Caco-2 (cell line): ENCODE measurements around the gene PACS2. TPM values are rescaled to one million over a fixed set of nuclear protein-coding genes. Genes with fewer than 3 reads are reported as not detected.

Experiments used
- BruUV-seq: library from RNA; stranded (reverse); fragments of 400-500 nt; replicated peaks from 2 replicates; lab custom pipeline; 2021; lab: Mats Ljungman, UMichigan
- CTCF ChIA-PET: fragments of 300-600 bp; sonication (Branson Sonifier 250); formaldehyde crosslinking; loops from one replicate; lab custom pipeline; 2022; ENCODE audit warnings: antibody characterized with exemption; lab: Charles Lee
- POLR2A ChIA-PET: fragments of 300-600 bp; sonication (Branson Sonifier 250); formaldehyde crosslinking; loops from one replicate; lab custom pipeline; 2022; ENCODE audit warnings: antibody characterized with exemption; lab: Charles Lee
- DNase-seq, 2 experiments: peaks; one replicate each; pipeline versions ENCODE4 v3.0.0 to v3.0.0-alpha.2; 2020 to 2022
- H3K27me3 ChIP-seq: replicated peaks from 2 replicates; pipeline ENCODE4 v1.6.0; 2011; ENCODE audit warnings: low read length; ENCODE audit not compliant: control insufficient read depth, insufficient read depth
- H3K36me3 ChIP-seq: 2 replicates; pipeline ENCODE4 v1.5.1; 2011; ENCODE audit warnings: low read length; ENCODE audit not compliant: control insufficient read depth, insufficient read depth
- H3K4me1 ChIP-seq: fragments of 250-450 bp; sonication (Bioruptor Pico); 2 replicates; pipeline ENCODE4 v1.5.1; 2020; ENCODE audit warnings: mild to moderate bottlenecking
- H3K4me3 ChIP-seq: 2 replicates; pipeline ENCODE4 v1.5.1; 2011; ENCODE audit warnings: low read depth, mild to moderate bottlenecking, control low read depth, low read length
- H3K9me3 ChIP-seq: fragments of 250-450 bp; sonication (Bioruptor Pico); 2 replicates; pipeline ENCODE4 v1.5.1; 2020; ENCODE audit warnings: mild to moderate bottlenecking, moderate library complexity
- H3K27ac Mint-ChIP-seq: one replicate; pipeline ENCODE4 v1.8.0; 2022; ENCODE audit warnings: mixed read lengths; ENCODE audit not compliant: unreplicated experiment
- H3K27me3 Mint-ChIP-seq: one replicate; pipeline ENCODE4 v1.8.0; 2022; ENCODE audit warnings: mixed read lengths; ENCODE audit not compliant: insufficient read depth, unreplicated experiment
- H3K36me3 Mint-ChIP-seq: one replicate; pipeline ENCODE4 v1.8.0; 2022; ENCODE audit warnings: mild to moderate bottlenecking, mixed read lengths; ENCODE audit not compliant: insufficient read depth, unreplicated experiment
- H3K4me1 Mint-ChIP-seq: one replicate; pipeline ENCODE4 v1.8.0; 2022; ENCODE audit warnings: low read depth, mixed read lengths; ENCODE audit not compliant: unreplicated experiment
- H3K4me3 Mint-ChIP-seq: one replicate; pipeline ENCODE4 v1.8.0; 2022; ENCODE audit warnings: mild to moderate bottlenecking, moderate library complexity, mixed read lengths; ENCODE audit not compliant: unreplicated experiment
- H3K9me3 Mint-ChIP-seq: one replicate; pipeline ENCODE4 v1.8.0; 2022; ENCODE audit warnings: mixed read lengths; ENCODE audit not compliant: unreplicated experiment
- intact Hi-C: fragments of 100-400 bp; cut with micrococcal nuclease; formaldehyde crosslinking; loops from one replicate; pipeline ENCODE4 v1.10.0; 2022; ENCODE audit not compliant: unreplicated experiment
- total RNA-seq: library from RNA; stranded (reverse); gene quantifications from 2 replicates; pipeline ENCODE4 v1.2.3, GENCODE V29; 2022
- TF ChIP-seq, protein P1 (sequence below), 2 experiments: fragments of 200-600 bp in 1 of 2; IDR thresholded peaks; 1 replicate in 1 of 2; 2 replicates in 1 of 2; pipeline versions ENCODE4 v1.5.1 to v1.8.0; 2011 to 2022; ENCODE audit warnings: antibody characterized with exemption in 1 of 2, control low read depth in 1 of 2, inconsistent platforms in 1 of 2, low read depth in 1 of 2, low read length in 1 of 2, mild to moderate bottlenecking in 1 of 2, moderate library complexity in 1 of 2; ENCODE audit not compliant: insufficient read depth in 1 of 2, severe bottlenecking in 1 of 2, unreplicated experiment in 1 of 2

PACS2 gene
- total RNA-seq, 1 experiment from 2014 or later = 58.1 TPM

DNA sequence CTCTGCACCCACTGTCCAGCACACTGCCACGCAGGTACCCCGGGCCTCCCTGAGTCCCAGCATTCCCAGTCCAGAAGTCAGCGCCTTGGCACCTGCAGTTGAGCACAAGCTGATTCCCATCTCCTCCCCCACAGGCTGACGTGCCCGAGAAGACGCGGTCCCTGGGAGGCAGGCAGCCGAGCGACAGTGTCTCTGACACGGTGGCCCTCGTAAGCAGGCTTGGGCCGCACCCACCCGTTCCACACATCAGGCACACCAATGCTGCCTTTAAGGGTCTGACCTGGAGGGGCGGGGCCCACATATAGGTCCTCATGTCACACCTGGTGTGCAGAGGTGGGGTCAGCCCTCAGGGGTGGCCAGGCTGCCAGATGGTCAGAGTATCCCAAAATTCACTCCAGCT, 65.4 kb downstream of the PACS2 start:
- H3K36me3 ChIP-seq = no peaks in the 10 kb centered on the region
- no TSS peak for BruUV-seq
- no peaks in the 10 kb centered on the region for H3K9me3 Mint-ChIP-seq
- H3K27me3 ChIP-seq = no peaks in the 10 kb centered on the region
- H3K9me3 ChIP-seq = no peaks in the 10 kb centered on the region
- no peak overlapping the region for H3K4me3 ChIP-seq
- intact Hi-C loops = no loop called here
- POLR2A ChIA-PET = no interaction called here
- no peaks in the 10 kb centered on the region for H3K4me1 ChIP-seq
- H3K27ac Mint-ChIP-seq = no peak overlapping the region
- DNase-seq = no peak
- H3K4me1 Mint-ChIP-seq = no peaks in the 10 kb centered on the region
- TF ChIP-seq, protein P1, sequence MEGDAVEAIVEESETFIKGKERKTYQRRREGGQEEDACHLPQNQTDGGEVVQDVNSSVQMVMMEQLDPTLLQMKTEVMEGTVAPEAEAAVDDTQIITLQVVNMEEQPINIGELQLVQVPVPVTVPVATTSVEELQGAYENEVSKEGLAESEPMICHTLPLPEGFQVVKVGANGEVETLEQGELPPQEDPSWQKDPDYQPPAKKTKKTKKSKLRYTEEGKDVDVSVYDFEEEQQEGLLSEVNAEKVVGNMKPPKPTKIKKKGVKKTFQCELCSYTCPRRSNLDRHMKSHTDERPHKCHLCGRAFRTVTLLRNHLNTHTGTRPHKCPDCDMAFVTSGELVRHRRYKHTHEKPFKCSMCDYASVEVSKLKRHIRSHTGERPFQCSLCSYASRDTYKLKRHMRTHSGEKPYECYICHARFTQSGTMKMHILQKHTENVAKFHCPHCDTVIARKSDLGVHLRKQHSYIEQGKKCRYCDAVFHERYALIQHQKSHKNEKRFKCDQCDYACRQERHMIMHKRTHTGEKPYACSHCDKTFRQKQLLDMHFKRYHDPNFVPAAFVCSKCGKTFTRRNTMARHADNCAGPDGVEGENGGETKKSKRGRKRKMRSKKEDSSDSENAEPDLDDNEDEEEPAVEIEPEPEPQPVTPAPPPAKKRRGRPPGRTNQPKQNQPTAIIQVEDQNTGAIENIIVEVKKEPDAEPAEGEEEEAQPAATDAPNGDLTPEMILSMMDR (IDR thresholded peaks at IDR 0.05; ENCODE audit: insufficient read depth in 1 of 2, low read depth in 1 of 2, low read length in 1 of 2, severe bottlenecking in 1 of 2, unreplicated experiment in 1 of 2) = no peak
- CTCF ChIA-PET = no interaction called here
- no peak overlapping the region for H3K4me3 Mint-ChIP-seq
- H3K36me3 Mint-ChIP-seq = peaks cover 14% of the 10 kb centered on the region
- H3K27me3 Mint-ChIP-seq = no peaks in the 10 kb centered on the region

DNA sequence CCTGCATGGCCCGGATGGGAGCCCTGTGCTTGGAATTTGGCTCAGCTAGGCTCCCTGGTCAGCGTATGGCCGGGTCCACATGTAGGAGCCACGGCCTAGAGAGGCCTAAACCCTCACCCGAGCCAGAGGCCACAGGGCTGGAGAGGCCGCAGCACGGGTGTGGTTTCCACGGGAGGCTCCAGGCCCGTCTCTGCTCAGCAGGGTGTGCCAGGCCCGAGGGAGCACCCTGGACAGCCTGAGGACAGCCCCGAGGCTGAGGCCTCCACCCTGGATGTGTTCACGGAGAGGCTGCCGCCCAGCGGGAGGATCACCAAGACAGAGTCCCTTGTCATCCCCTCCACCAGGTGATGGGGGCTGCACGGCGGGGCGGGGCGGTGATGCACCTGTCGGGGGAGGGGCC, 66.2 kb downstream of the PACS2 start:
- Histone ChIP-seq H3K4me3 (no peak overlapping the region), H3K9me3 (no peaks in the 10 kb centered on the region), H3K4me1 (no peaks in the 10 kb centered on the region), H3K36me3 (no peaks in the 10 kb centered on the region), H3K27me3 (no peaks in the 10 kb centered on the region)
- Mint-ChIP-seq H3K27me3 (no peaks in the 10 kb centered on the region), H3K9me3 (no peaks in the 10 kb centered on the region), H3K36me3 (peaks cover 10% of the 10 kb centered on the region), H3K4me3 (no peak overlapping the region), H3K4me1 (no peaks in the 10 kb centered on the region), H3K27ac (no peak overlapping the region)
- ChIA-PET CTCF (no interaction called here), POLR2A (no interaction called here)
- TF ChIP-seq, protein P1 (IDR thresholded peaks at IDR 0.05; ENCODE audit: insufficient read depth in 1 of 2, low read depth in 1 of 2, low read length in 1 of 2, severe bottlenecking in 1 of 2, unreplicated experiment in 1 of 2) = no peak
- no TSS peak for BruUV-seq
- intact Hi-C loops = no loop called here
- no peak for DNase-seq

DNA sequence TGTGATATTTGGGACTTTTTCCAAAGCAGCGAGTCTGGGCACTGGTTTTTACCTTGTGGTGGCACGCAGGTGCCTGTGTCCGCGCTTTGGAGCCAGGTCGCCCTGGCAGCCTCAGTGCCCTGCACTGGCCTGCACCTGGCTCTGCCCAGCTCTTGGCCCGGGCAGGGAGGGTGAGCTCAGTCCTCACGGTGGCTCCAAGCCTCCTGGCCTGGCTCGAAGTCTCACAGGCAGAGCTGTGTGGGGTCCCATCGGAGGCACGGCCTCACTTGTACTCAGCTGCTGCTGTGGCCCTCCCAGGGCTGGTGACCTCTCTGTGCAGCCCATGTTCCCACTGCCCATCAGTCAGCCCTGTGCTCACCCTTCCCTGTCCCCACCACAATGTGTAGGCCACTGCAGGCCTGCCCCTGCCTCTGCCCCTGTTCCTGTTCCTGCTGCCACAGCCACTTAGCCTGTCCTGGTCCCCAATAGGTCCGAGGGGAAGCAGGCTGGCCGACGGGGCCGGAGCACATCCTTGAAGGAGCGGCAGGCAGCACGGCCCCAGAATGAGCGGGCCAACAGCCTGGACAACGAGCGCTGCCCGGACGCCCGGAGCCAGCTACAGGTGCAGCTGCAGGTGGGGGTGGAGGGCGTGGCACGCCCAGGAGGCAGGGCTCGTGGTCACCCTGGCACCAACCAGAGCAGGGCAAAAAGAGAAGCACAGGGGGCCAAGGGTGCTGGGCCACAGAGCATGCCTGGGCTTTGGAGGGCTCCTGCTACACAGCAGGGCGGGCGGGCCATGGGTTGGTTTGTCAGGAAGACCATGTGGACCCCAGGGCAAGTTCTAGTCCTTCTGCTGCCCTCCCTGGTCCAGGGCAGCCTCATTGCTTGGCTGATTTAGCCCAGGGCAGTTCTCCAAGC, 67.1 kb downstream of the PACS2 start:
- TF ChIP-seq, protein P1 (IDR thresholded peaks at IDR 0.05; ENCODE audit: insufficient read depth in 1 of 2, low read depth in 1 of 2, low read length in 1 of 2, severe bottlenecking in 1 of 2, unreplicated experiment in 1 of 2) = no peak
- DNase-seq = no peak
- Mint-ChIP-seq H3K27me3 (no peaks in the 10 kb centered on the region), H3K4me1 (no peaks in the 10 kb centered on the region), H3K27ac (no peak overlapping the region), H3K9me3 (no peaks in the 10 kb centered on the region), H3K36me3 (peaks cover 8% of the 10 kb centered on the region), H3K4me3 (no peak overlapping the region)
- intact Hi-C loops = no loop called here
- POLR2A ChIA-PET = no interaction called here
- CTCF ChIA-PET = no interaction called here
- H3K4me1 ChIP-seq = no peaks in the 10 kb centered on the region
- no peaks in the 10 kb centered on the region for H3K9me3 ChIP-seq
- no TSS peak for BruUV-seq
- H3K36me3 ChIP-seq = no peaks in the 10 kb centered on the region
- H3K27me3 ChIP-seq = no peaks in the 10 kb centered on the region
- H3K4me3 ChIP-seq = no peak overlapping the region
